ENCODE results near the gene TCHP.

- TF ChIP-seq, protein P1, sequence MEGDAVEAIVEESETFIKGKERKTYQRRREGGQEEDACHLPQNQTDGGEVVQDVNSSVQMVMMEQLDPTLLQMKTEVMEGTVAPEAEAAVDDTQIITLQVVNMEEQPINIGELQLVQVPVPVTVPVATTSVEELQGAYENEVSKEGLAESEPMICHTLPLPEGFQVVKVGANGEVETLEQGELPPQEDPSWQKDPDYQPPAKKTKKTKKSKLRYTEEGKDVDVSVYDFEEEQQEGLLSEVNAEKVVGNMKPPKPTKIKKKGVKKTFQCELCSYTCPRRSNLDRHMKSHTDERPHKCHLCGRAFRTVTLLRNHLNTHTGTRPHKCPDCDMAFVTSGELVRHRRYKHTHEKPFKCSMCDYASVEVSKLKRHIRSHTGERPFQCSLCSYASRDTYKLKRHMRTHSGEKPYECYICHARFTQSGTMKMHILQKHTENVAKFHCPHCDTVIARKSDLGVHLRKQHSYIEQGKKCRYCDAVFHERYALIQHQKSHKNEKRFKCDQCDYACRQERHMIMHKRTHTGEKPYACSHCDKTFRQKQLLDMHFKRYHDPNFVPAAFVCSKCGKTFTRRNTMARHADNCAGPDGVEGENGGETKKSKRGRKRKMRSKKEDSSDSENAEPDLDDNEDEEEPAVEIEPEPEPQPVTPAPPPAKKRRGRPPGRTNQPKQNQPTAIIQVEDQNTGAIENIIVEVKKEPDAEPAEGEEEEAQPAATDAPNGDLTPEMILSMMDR (IDR thresholded peaks at IDR 0.05; ENCODE audit: borderline replicate concordance, extremely low read depth, low read length, poor library complexity, severe bottlenecking) = no peak
- no peak for TF ChIP-seq EZH2 (IDR thresholded peaks at IDR 0.05; ENCODE audit: borderline replicate concordance, low read depth, low read length, severe bottlenecking)
These were observed 15.3 kb downstream of the TCHP start for GRCh38 chr12:109915171-109916040.
